ENCODE measurements around the gene CASP8.
A peak's percentile ranks its signal among the peaks of the same experiment; 100 is the strongest.
"Not testable (repeated sequence)": the region's sequence is repeated elsewhere in the genome, so short reads cannot be mapped to it uniquely, and the experiment has no call there.

The CASP8 gene

GRCh38 chr2:201260302-201260800 is at the start of gene CASP8:
Gene CASP8 (plus strand): TSS chr2:201260536. CDS start chr2:201266487, 5,951 bp downstream.
- peak; percentile 68 for DNase-seq (ENCODE audit: low read depth)

- DNase-seq (ENCODE audit: low read depth), result no peak
Measured at GRCh38 chr2:201215963-201216362, 44.4 kb upstream of the CASP8 start.

GRCh38 chr2:201216918-201217317 is 43.4 kb upstream of the CASP8 start:
- no peak for DNase-seq (ENCODE audit: low read depth)

- no peak for DNase-seq (ENCODE audit: low read depth)
Measured at GRCh38 chr2:201218780-201219179, 41.6 kb upstream of the CASP8 start.

- no peak for DNase-seq (ENCODE audit: low read depth)
Measured at GRCh38 chr2:201219328-201220096, 40.8 kb upstream of the CASP8 start.

- DNase-seq (ENCODE audit: low read depth), result peak; percentile 72
Measured at GRCh38 chr2:201220102-201220570, 40.2 kb upstream of the CASP8 start.

- DNase-seq (ENCODE audit: low read depth), result no peak
Measured at GRCh38 chr2:201223089-201224073, 37.0 kb upstream of the CASP8 start.

GRCh38 chr2:201228271-201228911 is 31.9 kb upstream of the CASP8 start:
- DNase-seq (ENCODE audit: low read depth), result no peak

- no peak for DNase-seq (ENCODE audit: low read depth)
Measured at GRCh38 chr2:201228912-201229290, 31.4 kb upstream of the CASP8 start.

GRCh38 chr2:201231781-201232466 is 28.4 kb upstream of the CASP8 start:
- peak; percentile 92 for DNase-seq (ENCODE audit: low read depth)

GRCh38 chr2:201232467-201232815 is 27.9 kb upstream of the CASP8 start:
- no peak for DNase-seq (ENCODE audit: low read depth)

- peak; percentile 88 for DNase-seq (ENCODE audit: low read depth)
Measured at GRCh38 chr2:201233192-201233811, 27.0 kb upstream of the CASP8 start.

- no peak for DNase-seq (ENCODE audit: low read depth)
Measured at GRCh38 chr2:201233812-201234662, 26.3 kb upstream of the CASP8 start.

- no peak for DNase-seq (ENCODE audit: low read depth)
Measured at GRCh38 chr2:201234663-201235135, 25.6 kb upstream of the CASP8 start.

GRCh38 chr2:201235860-201236811 is 24.2 kb upstream of the CASP8 start:
- no peak for DNase-seq (ENCODE audit: low read depth)

- DNase-seq (ENCODE audit: low read depth), result no peak
Measured at GRCh38 chr2:201237486-201238123, 22.7 kb upstream of the CASP8 start.

- DNase-seq (ENCODE audit: low read depth), result not testable (repeated sequence)
Measured at GRCh38 chr2:201239167-201239935, 21.0 kb upstream of the CASP8 start.

Measured in CMK (cell line).